HG03342 (cell line): ENCODE data around the gene BET1L.
"Not testable (repeated sequence)": the region's sequence is repeated elsewhere in the genome, so short reads cannot be mapped to it uniquely, and the experiment has no call there.

Source experiments
- ATAC-seq: cut with Tn5 transposase; IDR thresholded peaks from one replicate; pipeline ENCODE4 v1.9.1; 2021; ENCODE audit warnings: mild to moderate bottlenecking, moderate library complexity; ENCODE audit not compliant: unreplicated experiment

Gene BET1L

GRCh38 chr11:230431-230830, 23.2 kb upstream of the BET1L start:
- ATAC-seq = no peak

- no peak for ATAC-seq
Observed at GRCh38 chr11:227824-228379, 20.7 kb upstream of the BET1L start.

- no peak for ATAC-seq
Observed at GRCh38 chr11:225734-226453, 18.7 kb upstream of the BET1L start.

- no peak for ATAC-seq
Observed at GRCh38 chr11:224424-224823, 17.2 kb upstream of the BET1L start.

- ATAC-seq = no peak
Observed at GRCh38 chr11:223884-224283, 16.7 kb upstream of the BET1L start.

GRCh38 chr11:223026-223789, 16.0 kb upstream of the BET1L start:
- no peak for ATAC-seq

GRCh38 chr11:221998-222789, 15.0 kb upstream of the BET1L start:
- no peak for ATAC-seq

GRCh38 chr11:221539-221938, 14.3 kb upstream of the BET1L start:
- no peak for ATAC-seq

- not testable (repeated sequence) for ATAC-seq
Observed at GRCh38 chr11:220641-221215, 13.5 kb upstream of the BET1L start.

- no peak for ATAC-seq
Observed at GRCh38 chr11:218815-219593, 11.8 kb upstream of the BET1L start.

GRCh38 chr11:217704-218103, 10.5 kb upstream of the BET1L start:
- no peak for ATAC-seq

GRCh38 chr11:216081-216974, 9.1 kb upstream of the BET1L start:
- no peak for ATAC-seq

GRCh38 chr11:215581-216037, 8.4 kb upstream of the BET1L start:
- no peak for ATAC-seq

- no peak for ATAC-seq
Observed at GRCh38 chr11:214083-214482, 6.9 kb upstream of the BET1L start.

- no peak for ATAC-seq
Observed at GRCh38 chr11:213111-213510, 5.9 kb upstream of the BET1L start.

- no peak for ATAC-seq
Observed at GRCh38 chr11:212150-213100, 5.2 kb upstream of the BET1L start.

- ATAC-seq = no peak
Observed at GRCh38 chr11:211741-212140, 4.5 kb upstream of the BET1L start.

GRCh38 chr11:211295-211694, 4.1 kb upstream of the BET1L start:
- ATAC-seq = no peak
